Measurements from ENCODE around the gene S100A7.
A peak's percentile ranks its signal among the peaks of the same experiment; 100 is the strongest.
"Not testable (repeated sequence)": the region's sequence is repeated elsewhere in the genome, so short reads cannot be mapped to it uniquely, and the experiment has no call there.

Gene S100A7

GRCh38 chr1:153465811-153466636 is 5.6 kb upstream of the S100A7 start:
- peak overlapping the region in 1 of 2 donors; percentile 21 for H3K27ac ChIP-seq
- TF ChIP-seq, protein P1, sequence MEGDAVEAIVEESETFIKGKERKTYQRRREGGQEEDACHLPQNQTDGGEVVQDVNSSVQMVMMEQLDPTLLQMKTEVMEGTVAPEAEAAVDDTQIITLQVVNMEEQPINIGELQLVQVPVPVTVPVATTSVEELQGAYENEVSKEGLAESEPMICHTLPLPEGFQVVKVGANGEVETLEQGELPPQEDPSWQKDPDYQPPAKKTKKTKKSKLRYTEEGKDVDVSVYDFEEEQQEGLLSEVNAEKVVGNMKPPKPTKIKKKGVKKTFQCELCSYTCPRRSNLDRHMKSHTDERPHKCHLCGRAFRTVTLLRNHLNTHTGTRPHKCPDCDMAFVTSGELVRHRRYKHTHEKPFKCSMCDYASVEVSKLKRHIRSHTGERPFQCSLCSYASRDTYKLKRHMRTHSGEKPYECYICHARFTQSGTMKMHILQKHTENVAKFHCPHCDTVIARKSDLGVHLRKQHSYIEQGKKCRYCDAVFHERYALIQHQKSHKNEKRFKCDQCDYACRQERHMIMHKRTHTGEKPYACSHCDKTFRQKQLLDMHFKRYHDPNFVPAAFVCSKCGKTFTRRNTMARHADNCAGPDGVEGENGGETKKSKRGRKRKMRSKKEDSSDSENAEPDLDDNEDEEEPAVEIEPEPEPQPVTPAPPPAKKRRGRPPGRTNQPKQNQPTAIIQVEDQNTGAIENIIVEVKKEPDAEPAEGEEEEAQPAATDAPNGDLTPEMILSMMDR (IDR thresholded peaks at IDR 0.05), result peak; percentile 71
- no peak for DNase-seq (ENCODE audit: low spot score)
- H3K4me3 ChIP-seq, result no peak overlapping the region

DNA sequence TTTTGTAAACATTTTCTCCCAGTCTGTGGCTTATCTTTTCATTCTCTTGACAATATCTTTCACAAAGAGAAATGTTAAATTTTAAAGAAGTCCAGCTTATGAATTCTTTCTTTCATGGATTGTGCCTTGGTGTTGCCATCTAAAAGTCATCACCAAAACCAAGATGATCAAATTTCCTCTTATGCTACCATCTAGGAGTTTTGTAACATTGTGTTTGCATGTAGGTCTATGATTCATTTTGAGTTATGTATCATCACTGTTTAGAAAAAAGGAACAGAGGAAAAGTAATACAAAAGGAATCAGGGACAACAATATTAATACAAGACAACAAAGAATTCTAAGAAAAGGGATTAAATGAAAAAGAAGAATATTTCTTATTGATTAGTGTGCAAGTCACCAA is 2.3 kb upstream of the S100A7 start:
- not testable (repeated sequence) for H3K4me3 ChIP-seq; DNase-seq (ENCODE audit: low spot score); H3K27ac ChIP-seq

- H3K4me3 ChIP-seq, result no peak overlapping the region
- DNase-seq (ENCODE audit: low spot score), result no peak
- TF ChIP-seq, protein P1 (IDR thresholded peaks at IDR 0.05), result no peak
- H3K27ac ChIP-seq, result no peak overlapping the region
Measured at GRCh38 chr1:153459655-153460054, 796 bp downstream of the S100A7 start.

DNA sequence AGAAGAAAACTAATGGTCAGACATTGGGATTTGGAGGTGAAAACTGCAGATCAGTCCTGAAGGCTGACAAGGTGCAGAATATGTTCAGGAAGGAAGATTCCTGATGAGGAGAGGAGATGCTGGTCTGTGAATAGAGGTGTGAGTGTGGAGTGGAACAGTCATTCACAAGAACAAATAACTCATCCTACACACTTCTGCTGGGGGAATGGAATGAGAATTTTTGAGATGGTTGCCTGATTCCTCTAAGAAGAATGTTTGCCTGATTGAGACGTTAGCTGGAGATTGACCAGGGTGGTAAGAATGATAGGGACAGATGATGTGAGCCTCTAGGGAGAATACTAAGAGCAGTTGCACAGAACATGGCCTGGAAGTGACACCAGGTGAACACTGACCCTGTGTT is 4.1 kb downstream of the S100A7 start:
- TF ChIP-seq, protein P1 (IDR thresholded peaks at IDR 0.05), result no peak
- Histone ChIP-seq H3K4me3 (no peak overlapping the region), H3K27ac (no peak overlapping the region)
- no peak for DNase-seq (ENCODE audit: low spot score)

DNA sequence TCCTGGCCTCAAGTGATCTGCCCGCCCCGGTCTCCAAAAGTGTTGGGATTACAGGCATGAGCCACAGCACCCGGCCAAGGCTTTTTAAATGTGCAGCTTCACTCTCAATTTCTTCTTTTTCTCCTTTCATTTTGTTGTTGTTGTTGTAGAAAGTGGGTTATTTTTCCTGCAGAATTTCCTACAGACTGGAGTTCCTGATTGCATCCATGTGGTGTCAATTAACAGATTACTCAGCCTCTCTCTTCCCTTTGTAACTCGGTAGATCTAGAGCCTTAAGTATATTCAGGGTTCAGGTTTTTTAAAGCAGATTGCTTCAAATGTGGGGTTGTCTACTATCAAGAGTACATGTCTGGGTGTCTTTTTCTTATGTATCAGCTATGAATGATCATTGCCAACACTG is 11.6 kb downstream of the S100A7 start:
- DNase-seq (ENCODE audit: low spot score); H3K4me3 ChIP-seq; H3K27ac ChIP-seq: not testable (repeated sequence)

DNA sequence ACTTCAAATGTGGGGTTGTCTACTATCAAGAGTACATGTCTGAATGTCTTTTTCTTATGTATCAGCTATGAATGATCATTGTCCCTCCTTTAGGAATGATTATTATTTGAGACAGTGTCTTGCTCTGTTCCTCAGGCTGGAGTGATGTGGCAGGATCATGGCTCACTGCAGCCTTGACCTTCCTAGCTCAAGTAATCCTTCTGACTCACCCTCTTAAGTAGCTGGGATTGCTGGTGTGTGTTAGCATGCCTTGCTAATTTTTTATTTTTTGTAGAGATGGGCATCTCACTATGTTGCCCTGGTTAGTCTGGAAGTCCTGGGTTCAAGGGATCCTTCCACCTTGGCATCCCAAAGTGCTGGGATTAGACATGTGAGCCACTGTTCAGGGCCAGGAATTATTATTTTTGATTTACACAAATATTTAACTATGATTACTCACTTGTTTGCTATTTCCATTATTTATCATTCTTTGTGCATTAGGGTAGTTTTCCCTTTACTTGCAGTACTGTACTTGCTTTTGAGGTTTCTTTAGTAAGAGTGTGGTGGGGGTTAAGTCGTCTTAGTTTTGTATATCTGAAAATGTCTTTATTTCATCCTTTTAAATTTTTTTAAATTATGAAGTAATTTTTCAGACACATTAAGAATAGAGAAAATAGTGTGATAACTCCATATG is 12.8 kb downstream of the S100A7 start:
- H3K4me3 ChIP-seq, result no peak overlapping the region
- TF ChIP-seq, protein P1 (IDR thresholded peaks at IDR 0.05), result no peak
- DNase-seq (ENCODE audit: low spot score), result no peak
- no peak overlapping the region for H3K27ac ChIP-seq

- Histone ChIP-seq H3K4me3 (no peak overlapping the region), H3K27ac (no peak overlapping the region)
- TF ChIP-seq, protein P1 (IDR thresholded peaks at IDR 0.05), result no peak
- DNase-seq (ENCODE audit: low spot score), result peak; percentile 49
Measured at GRCh38 chr1:153444078-153444477, 16.4 kb downstream of the S100A7 start.

DNA sequence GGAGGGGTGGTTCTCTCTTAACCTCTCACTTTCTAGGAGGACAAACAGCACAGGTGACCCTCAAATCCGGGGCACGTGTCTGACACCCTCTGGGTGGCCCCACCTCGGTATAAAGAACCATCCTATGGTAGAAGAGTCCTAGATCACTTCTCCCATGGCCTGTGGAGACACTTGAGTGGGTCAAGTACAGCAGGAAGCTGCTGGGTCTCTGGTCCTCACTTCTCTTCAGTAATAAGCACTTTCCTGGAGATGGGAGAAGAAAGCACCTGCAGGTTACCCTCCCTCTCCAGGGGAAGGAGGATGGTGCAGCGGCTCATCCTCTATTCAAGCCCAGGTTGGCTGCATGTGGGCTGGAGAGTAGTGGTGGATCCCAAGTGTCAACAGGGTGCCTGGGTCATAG is 17.0 kb downstream of the S100A7 start:
- TF ChIP-seq, protein P1 (IDR thresholded peaks at IDR 0.05), result no peak
- Histone ChIP-seq H3K4me3 (no peak overlapping the region), H3K27ac (no peak overlapping the region)
- peak; percentile 63 for DNase-seq (ENCODE audit: low spot score)

Data from coronary artery (tissue), 2 donors.